Neural cell (in vitro differentiated cells): ENCODE data around the gene POFUT1. TPM values are rescaled to one million over a fixed set of nuclear protein-coding genes. Genes with fewer than 3 reads are reported as not detected.

Experiments
- H2AFZ ChIP-seq: fragments of 200-600, 300-800 bp; sonication (generic), shearing (Covaris generic); 2 replicates; pipeline ENCODE4 v1.6.0; 2014; ENCODE audit warnings: low read depth, mild to moderate bottlenecking, antibody characterized with exemption, low read length, moderate library complexity
- H3F3A ChIP-seq: fragments of 200-600 bp; shearing (Covaris generic); 2 replicates; pipeline ENCODE4 v1.6.1; 2016; ENCODE audit warnings: mild to moderate bottlenecking, moderate library complexity, mixed read lengths, antibody characterized with exemption, low read length; ENCODE audit not compliant: insufficient read depth, poor library complexity, severe bottlenecking
- H3K27ac ChIP-seq: fragments of 200-600, 300-800 bp; sonication (generic), shearing (Covaris generic); 2 replicates; pipeline ENCODE4 v1.5.1; 2014; ENCODE audit warnings: mild to moderate bottlenecking, low read length, moderate library complexity
- H3K27me3 ChIP-seq: fragments of 300-800, 200-600 bp; sonication (generic), shearing (Covaris generic); 2 replicates; pipeline ENCODE4 v1.6.0; 2014; ENCODE audit warnings: mild to moderate bottlenecking, low read depth, low read length, moderate library complexity; ENCODE audit not compliant: insufficient read depth
- H3K36me3 ChIP-seq: fragments of 300-800, 200-600 bp; sonication (generic), shearing (Covaris generic); 2 replicates; pipeline ENCODE4 v1.5.1; 2014; ENCODE audit warnings: mild to moderate bottlenecking, antibody characterized with exemption, low read length, moderate library complexity; ENCODE audit not compliant: insufficient read depth
- H3K4me2 ChIP-seq: fragments of 300-800, 200-600 bp; sonication (generic), shearing (Covaris generic); 2 replicates; pipeline ENCODE4 v1.6.0; 2014; ENCODE audit warnings: mild to moderate bottlenecking, low read length
- H3K4me3 ChIP-seq: fragments of 300-800, 200-600 bp; sonication (generic), shearing (Covaris generic); 2 replicates; pipeline ENCODE4 v1.5.1; 2014; ENCODE audit warnings: mild to moderate bottlenecking, low read length, moderate library complexity
- H3K79me2 ChIP-seq: fragments of 200-600 bp; shearing (Covaris generic); replicated peaks from 2 replicates; pipeline ENCODE4 v1.6.0; 2014; ENCODE audit warnings: mild to moderate bottlenecking, low read length, moderate library complexity; ENCODE audit not compliant: insufficient read depth
- H3K9ac ChIP-seq: fragments of 300-800, 200-600 bp; sonication (generic), shearing (Covaris generic); 2 replicates; pipeline ENCODE4 v1.6.1; 2016; ENCODE audit warnings: mild to moderate bottlenecking, low read length, mixed read lengths
- H3K9me2 ChIP-seq: fragments of 200-600 bp; shearing (Covaris generic); 2 replicates; pipeline ENCODE4 v1.6.1; 2016; ENCODE audit warnings: mild to moderate bottlenecking, low read length, mixed read lengths; ENCODE audit not compliant: insufficient read depth
- H3K9me3 ChIP-seq: fragments of 200-600, 300-800 bp; sonication (generic), shearing (Covaris generic); 2 replicates; pipeline ENCODE4 v1.6.1; 2016; ENCODE audit warnings: mild to moderate bottlenecking, mixed run types, low read length, moderate library complexity, mixed read lengths
- H4K20me1 ChIP-seq: fragments of 200-600 bp; shearing (Covaris generic); 2 replicates; pipeline ENCODE4 v1.6.1; 2016; ENCODE audit warnings: mild to moderate bottlenecking, mixed run types; ENCODE audit not compliant: insufficient read depth
- EP300 ChIP-seq: fragments of 450-650 bp; conservative IDR thresholded peaks from 2 replicates; pipeline ENCODE4 v1.6.1; 2014; ENCODE audit warnings: antibody characterized with exemption, mild to moderate bottlenecking, moderate library complexity; ENCODE audit not compliant: poor library complexity, severe bottlenecking
- EZH2 ChIP-seq: fragments of 200-600, 300-800 bp; shearing (Covaris generic), sonication (generic); IDR thresholded peaks from 2 replicates; pipeline ENCODE4 v1.6.1; 2014; ENCODE audit warnings: antibody characterized with exemption, low read length, borderline replicate concordance, mild to moderate bottlenecking; ENCODE audit not compliant: insufficient read depth, poor library complexity, severe bottlenecking
- MXI1 ChIP-seq: fragments of 450-650 bp; conservative IDR thresholded peaks from 2 replicates; pipeline ENCODE4 v1.6.1; 2014; ENCODE audit warnings: antibody characterized with exemption, mild to moderate bottlenecking; ENCODE audit not compliant: poor library complexity, severe bottlenecking
- POLR2AphosphoS5 ChIP-seq: IDR thresholded peaks from 2 replicates; pipeline ENCODE4 v1.6.1; 2012
- RAD21 ChIP-seq: fragments of 450-650 bp; conservative IDR thresholded peaks from 2 replicates; pipeline ENCODE4 v1.6.1; 2014; ENCODE audit warnings: antibody characterized with exemption, mild to moderate bottlenecking, moderate library complexity
- SMC3 ChIP-seq: fragments of 450-650 bp; conservative IDR thresholded peaks from 2 replicates; pipeline ENCODE4 v1.6.1; 2014; ENCODE audit warnings: antibody characterized with exemption, mild to moderate bottlenecking, moderate library complexity; ENCODE audit not compliant: poor library complexity
- TAF1 ChIP-seq: IDR thresholded peaks from 2 replicates; pipeline ENCODE4 v1.6.1; 2012; ENCODE audit warnings: low read depth
- polyA plus RNA-seq: library from polyadenylated mRNA; depleted of rRNA; stranded (reverse); fragments of >200 nt; gene quantifications from 2 replicates; pipeline ENCODE4 v1.2.3, GENCODE V29; 2014
- TF ChIP-seq, protein P1 (sequence below): fragments of 450-650 bp; IDR thresholded peaks from 2 replicates; pipeline ENCODE4 v1.5.1; 2014; ENCODE audit warnings: antibody characterized with exemption, mild to moderate bottlenecking, moderate library complexity; ENCODE audit not compliant: poor library complexity, severe bottlenecking
- TF ChIP-seq, protein P2 (sequence below): IDR thresholded peaks from 2 replicates; pipeline ENCODE4 v1.6.1; 2012; ENCODE audit warnings: borderline replicate concordance

The POFUT1 gene
- polyA plus RNA-seq, 1 donor from 2014 or later, result 14.0 TPM

DNA sequence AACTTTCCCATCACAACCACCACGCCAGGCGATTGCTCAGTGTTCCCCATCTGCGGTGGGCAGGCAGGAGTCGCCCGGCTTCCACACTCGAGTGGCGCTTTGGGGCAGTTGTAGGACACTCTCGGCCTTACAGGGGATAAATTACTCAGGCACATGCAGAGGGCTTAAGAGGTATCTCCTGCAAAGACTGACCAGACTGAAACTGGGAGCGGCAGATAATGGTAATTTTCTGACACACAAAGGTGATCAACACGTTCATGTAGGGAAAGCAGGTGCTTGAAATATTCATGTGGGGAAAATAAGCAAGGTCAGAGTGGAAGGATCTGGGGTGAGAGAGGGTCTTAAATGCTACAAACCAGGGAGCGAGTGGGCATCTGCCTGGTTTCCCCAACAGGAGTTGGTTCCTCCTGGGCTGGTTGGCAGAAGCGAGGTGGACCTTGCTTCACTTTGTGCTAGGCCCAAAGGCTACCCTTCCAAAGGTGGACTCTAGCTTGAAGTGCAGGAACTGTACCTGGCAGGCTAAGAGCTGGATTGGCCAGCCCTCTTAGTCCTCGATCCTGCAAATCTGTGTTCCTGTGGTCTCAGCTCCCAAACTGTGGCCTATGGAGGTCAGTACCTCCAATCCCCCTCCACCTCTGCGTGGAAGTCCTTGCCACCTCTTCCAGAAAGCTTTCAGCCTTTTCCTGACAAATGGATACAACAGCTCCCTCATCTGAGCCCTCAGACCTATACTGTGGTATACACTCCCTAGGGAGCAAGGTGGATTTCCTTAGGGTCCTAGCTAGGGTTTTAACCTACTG, 16.9 kb upstream of the POFUT1 start:
- Histone ChIP-seq H3K9ac (peak overlapping the region; percentile 70), H2AFZ (no peak overlapping the region)

DNA sequence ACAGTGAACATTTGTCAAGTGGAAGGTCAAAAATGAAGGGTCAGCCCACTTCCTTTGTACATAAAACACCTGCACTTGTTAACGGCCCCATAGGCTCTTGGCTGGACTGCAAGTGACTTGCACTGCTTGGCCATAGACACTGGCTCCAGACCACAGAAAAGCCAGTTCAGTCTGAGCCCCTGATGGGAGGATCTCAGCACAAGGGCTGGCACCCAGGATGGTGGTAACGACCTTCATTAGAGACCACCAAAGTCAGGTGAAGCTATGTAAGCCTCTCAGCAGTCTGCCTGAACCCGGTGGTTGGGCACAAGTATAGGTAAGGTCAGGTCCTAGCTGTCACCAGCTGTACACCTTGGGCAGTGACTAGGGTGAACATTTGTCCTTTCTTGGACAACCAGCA, 16.3 kb upstream of the POFUT1 start:
- H3K4me3 ChIP-seq, result no peak overlapping the region
- H3F3A ChIP-seq, result no peaks in the 10 kb centered on the region
- no peak overlapping the region for H3K9ac ChIP-seq
- H3K4me2 ChIP-seq, result no peak overlapping the region
- TF ChIP-seq SMC3 (no peak), RAD21 (no peak), POLR2AphosphoS5 (no peak), EP300 (no peak), EZH2 (no peak), MXI1 (no peak), TAF1 (no peak)
- TF ChIP-seq, protein P1, sequence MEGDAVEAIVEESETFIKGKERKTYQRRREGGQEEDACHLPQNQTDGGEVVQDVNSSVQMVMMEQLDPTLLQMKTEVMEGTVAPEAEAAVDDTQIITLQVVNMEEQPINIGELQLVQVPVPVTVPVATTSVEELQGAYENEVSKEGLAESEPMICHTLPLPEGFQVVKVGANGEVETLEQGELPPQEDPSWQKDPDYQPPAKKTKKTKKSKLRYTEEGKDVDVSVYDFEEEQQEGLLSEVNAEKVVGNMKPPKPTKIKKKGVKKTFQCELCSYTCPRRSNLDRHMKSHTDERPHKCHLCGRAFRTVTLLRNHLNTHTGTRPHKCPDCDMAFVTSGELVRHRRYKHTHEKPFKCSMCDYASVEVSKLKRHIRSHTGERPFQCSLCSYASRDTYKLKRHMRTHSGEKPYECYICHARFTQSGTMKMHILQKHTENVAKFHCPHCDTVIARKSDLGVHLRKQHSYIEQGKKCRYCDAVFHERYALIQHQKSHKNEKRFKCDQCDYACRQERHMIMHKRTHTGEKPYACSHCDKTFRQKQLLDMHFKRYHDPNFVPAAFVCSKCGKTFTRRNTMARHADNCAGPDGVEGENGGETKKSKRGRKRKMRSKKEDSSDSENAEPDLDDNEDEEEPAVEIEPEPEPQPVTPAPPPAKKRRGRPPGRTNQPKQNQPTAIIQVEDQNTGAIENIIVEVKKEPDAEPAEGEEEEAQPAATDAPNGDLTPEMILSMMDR, result no peak
- TF ChIP-seq, protein P2, sequence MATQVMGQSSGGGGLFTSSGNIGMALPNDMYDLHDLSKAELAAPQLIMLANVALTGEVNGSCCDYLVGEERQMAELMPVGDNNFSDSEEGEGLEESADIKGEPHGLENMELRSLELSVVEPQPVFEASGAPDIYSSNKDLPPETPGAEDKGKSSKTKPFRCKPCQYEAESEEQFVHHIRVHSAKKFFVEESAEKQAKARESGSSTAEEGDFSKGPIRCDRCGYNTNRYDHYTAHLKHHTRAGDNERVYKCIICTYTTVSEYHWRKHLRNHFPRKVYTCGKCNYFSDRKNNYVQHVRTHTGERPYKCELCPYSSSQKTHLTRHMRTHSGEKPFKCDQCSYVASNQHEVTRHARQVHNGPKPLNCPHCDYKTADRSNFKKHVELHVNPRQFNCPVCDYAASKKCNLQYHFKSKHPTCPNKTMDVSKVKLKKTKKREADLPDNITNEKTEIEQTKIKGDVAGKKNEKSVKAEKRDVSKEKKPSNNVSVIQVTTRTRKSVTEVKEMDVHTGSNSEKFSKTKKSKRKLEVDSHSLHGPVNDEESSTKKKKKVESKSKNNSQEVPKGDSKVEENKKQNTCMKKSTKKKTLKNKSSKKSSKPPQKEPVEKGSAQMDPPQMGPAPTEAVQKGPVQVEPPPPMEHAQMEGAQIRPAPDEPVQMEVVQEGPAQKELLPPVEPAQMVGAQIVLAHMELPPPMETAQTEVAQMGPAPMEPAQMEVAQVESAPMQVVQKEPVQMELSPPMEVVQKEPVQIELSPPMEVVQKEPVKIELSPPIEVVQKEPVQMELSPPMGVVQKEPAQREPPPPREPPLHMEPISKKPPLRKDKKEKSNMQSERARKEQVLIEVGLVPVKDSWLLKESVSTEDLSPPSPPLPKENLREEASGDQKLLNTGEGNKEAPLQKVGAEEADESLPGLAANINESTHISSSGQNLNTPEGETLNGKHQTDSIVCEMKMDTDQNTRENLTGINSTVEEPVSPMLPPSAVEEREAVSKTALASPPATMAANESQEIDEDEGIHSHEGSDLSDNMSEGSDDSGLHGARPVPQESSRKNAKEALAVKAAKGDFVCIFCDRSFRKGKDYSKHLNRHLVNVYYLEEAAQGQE, result no peak
- no peaks in the 10 kb centered on the region for H3K9me2 ChIP-seq
- H4K20me1 ChIP-seq, result no peaks in the 10 kb centered on the region
- H3K9me3 ChIP-seq, result no peaks in the 10 kb centered on the region
- no peaks in the 10 kb centered on the region for H3K79me2 ChIP-seq
- H3K27ac ChIP-seq, result no peak overlapping the region
- H2AFZ ChIP-seq, result no peak overlapping the region
- H3K27me3 ChIP-seq, result no peaks in the 10 kb centered on the region
- H3K36me3 ChIP-seq, result no peaks in the 10 kb centered on the region

More for the DNA sequence above, 16.9 kb upstream of the POFUT1 start:
- Histone ChIP-seq H3K27me3 (no peaks in the 10 kb centered on the region), H4K20me1 (no peaks in the 10 kb centered on the region), H3K4me3 (peak overlapping the region; percentile 67), H3K9me2 (no peaks in the 10 kb centered on the region), H3K36me3 (no peaks in the 10 kb centered on the region), H3K4me2 (peak overlapping the region; percentile 3), H3F3A (no peaks in the 10 kb centered on the region), H3K27ac (no peak overlapping the region), H3K9me3 (no peaks in the 10 kb centered on the region), H3K79me2 (no peaks in the 10 kb centered on the region)
- TF ChIP-seq, protein P1, result no peak
- no peak for TF ChIP-seq RAD21
- no peak for TF ChIP-seq EP300
- TF ChIP-seq TAF1, result no peak
- TF ChIP-seq SMC3, result no peak
- TF ChIP-seq, protein P2, result peak; percentile 16
- TF ChIP-seq POLR2AphosphoS5, result no peak
